Measurements from ENCODE around the gene ITGB8.
A peak's percentile ranks its signal among the peaks of the same experiment; 100 is the strongest.
"Not testable (repeated sequence)": the region's sequence is repeated elsewhere in the genome, so short reads cannot be mapped to it uniquely, and the experiment has no call there.

The ITGB8 gene

DNA sequence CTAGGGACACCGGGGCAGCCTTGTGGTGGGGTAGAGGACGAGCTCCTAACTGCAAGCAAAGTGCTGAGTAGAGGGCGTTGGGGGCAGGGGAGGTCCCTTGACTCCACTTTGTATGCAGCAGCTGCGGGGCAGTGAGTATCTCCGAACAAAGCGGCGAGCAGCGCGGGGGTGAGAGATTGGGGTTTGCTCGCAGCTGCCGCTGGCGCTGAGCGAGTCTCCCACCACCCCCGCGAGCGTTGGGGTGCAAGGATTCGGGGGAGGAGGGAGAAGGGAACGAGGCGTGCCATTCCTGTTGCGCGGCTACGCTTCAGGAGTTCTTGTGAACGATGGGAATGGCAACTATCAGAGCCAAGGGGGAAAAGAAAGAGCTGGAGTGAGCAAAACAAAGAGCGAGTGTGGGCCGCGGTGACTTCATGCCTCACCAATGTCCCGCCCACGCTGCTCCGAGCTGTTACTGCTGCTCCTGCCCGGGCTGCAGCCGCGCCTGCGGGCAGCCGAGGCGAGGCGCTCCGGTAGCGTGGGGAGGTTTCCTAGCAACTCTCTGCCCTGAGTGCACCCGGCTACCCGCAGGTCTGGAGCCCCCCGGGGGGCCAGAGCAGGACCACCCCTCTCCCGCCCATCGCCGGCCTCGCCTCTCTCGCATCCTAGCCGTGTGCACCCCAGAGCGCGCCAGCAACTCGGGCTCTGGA lies at the start of gene ITGB8:
ITGB8 (plus strand) TSS at position 662 of the 689 bp plus-strand sequence. CDS start 907 bp downstream, outside the sequence.
- DNase-seq (ENCODE audit: low read depth in 2 of 2), result peak; percentile 46 to 78

GRCh38 chr7:20282959-20283358 lies 47.7 kb upstream of the ITGB8 start:
- DNase-seq (ENCODE audit: low read depth in 2 of 2), result no peak

DNA sequence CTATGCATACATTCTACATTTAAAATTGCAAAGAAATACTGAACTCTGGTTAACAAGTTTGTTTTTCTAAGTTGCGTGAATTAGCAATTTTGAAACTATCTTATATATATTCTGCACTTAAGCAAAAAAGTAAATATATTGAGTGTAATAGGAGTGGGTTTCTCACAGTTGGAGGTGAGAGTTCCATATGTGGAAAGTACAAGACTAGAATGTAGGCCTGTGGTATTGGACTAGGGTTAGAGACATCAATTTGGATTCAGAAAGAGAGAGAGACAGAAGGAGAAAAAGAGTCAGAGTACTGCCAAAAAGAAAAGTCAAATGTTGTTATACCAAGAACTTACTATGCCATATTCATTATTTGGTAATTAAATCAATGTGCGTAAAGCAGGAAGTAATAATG lies 47.3 kb upstream of the ITGB8 start:
- no peak for DNase-seq (ENCODE audit: low read depth in 2 of 2)

- DNase-seq (ENCODE audit: low read depth in 2 of 2), result no peak
Measured at GRCh38 chr7:20284003-20284770, 46.5 kb upstream of the ITGB8 start.

DNA sequence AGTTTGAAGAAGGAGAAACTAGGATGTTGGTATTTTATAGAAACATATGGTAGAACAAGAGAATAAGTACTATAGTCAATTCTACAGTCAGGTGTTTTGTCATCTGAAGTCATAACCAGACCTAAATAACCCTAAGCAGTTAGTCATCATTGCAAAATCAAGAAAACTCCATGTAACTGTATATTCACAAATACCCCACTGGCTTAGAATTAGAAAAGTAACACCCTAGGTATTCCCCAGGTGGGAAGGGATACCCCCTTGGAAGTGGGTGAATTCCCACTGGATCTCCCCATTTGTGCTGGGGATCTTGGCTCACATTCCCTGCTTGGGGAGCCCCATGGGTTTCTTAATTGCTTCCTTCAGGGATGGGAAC lies 45.9 kb upstream of the ITGB8 start:
- DNase-seq (ENCODE audit: low read depth in 2 of 2), result no peak

GRCh38 chr7:20287317-20287716 lies 43.4 kb upstream of the ITGB8 start:
- DNase-seq (ENCODE audit: low read depth in 2 of 2), result no peak

DNA sequence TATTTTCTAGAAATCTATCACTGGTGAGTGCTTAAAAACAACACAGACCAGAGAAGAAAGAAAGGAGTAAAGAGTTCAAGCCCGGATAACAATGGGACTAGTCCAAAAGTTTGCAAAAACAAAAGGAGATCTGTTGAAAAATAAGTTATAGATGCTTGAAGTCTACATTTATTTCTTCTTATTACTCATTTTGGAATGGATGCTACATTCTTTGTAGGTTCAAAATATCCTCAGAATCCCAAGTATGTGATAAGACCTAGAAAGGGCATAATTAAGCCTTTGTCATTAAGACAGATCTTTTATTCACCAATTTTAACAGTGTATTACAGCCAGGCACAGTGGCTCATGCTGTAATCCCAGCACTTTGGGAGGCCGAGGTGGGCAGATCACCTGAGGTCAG lies 42.7 kb upstream of the ITGB8 start:
- no peak for DNase-seq (ENCODE audit: low read depth in 2 of 2)

DNA sequence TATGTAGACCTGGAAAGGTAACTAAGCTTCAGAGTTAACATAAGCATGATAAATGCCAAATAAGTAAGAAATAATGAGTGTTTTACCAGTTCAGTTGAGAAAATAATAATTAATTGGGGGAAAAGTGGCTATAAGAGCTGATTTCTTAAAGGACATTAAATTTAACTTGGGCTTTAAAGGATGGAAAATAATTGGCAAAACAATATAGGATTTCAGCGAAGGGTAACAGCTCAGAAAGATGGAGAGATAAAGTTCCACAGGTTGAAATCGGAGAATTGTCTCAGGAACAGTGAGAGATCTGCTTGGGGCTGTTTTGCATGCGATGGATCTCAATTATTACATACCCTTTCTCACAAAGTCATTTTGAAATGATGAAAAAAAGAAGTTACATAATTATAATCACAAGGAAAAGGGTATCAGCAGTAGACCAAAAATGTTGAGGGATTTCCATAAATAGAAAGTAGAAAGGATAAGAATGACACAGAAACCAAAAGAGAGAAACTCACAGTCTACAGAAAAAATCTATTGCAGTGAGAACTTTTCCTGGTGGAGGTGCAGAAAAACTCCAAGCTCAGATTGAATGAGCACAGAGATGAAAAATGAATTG lies 40.1 kb upstream of the ITGB8 start:
- DNase-seq (ENCODE audit: low read depth in 2 of 2), result no peak

DNA sequence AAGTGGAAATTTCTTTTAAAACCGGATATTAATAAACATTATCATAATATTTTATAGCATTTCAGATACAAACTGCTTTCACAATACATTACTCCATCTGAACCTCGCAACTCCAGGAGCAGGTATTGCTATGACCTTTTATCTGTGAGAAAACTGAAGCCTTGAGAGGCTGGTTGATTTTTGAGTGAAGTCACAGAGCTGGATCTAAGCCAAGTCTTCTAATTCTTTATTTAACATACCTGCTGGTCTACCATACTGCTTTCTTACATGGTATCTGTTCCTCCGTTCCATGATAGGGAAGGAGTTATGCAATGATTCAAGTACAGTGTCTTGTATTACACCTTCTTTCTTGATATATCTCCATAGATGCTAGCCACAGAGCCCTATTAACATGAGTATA lies 37.4 kb upstream of the ITGB8 start:
- DNase-seq (ENCODE audit: low read depth in 2 of 2), result no peak

- no peak for DNase-seq (ENCODE audit: low read depth in 2 of 2)
Measured at GRCh38 chr7:20296444-20296843, 34.3 kb upstream of the ITGB8 start.

GRCh38 chr7:20296901-20297300 lies 33.8 kb upstream of the ITGB8 start:
- DNase-seq (ENCODE audit: low read depth in 2 of 2), result no peak

- DNase-seq (ENCODE audit: low read depth in 2 of 2), result no peak
Measured at GRCh38 chr7:20298486-20298901, 32.2 kb upstream of the ITGB8 start.

DNA sequence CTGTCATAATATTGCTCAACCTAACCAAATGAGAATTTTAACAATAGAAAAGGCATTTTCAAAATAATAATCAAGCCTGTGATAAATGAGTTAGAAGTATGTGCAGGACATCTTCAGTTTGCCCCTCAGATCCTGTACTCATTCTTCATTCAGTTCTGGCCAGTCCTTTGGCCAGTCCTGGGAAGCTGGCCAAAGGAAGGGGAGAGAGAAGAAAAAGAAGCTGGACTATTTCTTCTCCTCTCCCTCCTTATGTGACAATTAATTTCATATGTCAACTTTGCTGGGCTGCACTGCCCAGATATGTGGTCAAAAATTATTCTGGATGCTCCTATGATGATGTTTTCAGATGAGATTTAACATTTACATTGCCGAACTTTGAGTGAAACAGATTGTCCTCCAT lies 31.6 kb upstream of the ITGB8 start:
- no peak for DNase-seq (ENCODE audit: low read depth in 2 of 2)

- no peak for DNase-seq (ENCODE audit: low read depth in 2 of 2)
Measured at GRCh38 chr7:20299647-20300312, 30.9 kb upstream of the ITGB8 start.

GRCh38 chr7:20301311-20301939 lies 29.3 kb upstream of the ITGB8 start:
- no peak for DNase-seq (ENCODE audit: low read depth in 2 of 2)

- DNase-seq (ENCODE audit: low read depth in 2 of 2), result not testable (repeated sequence)
Measured at GRCh38 chr7:20302300-20302699, 28.4 kb upstream of the ITGB8 start.

DNA sequence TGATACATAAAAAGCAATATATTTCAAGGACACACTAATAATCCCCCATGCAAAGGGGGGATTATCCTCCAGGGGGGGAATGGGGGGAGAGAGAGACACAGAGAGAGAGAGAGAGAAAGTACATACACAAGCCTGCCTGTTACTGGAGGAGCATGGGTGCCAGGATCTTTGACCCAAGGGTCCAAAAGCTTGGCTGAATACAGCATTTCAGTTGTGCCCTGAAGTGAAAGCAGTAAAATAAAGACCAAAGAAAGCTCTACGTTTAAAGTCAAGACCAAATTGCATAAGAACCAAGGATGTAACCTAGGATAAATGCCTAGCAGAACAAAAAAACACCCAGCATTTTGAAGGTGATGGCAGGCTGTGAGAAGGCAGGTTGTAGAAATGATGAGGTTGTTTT lies 27.8 kb upstream of the ITGB8 start:
- no peak for DNase-seq (ENCODE audit: low read depth in 2 of 2)

DNA sequence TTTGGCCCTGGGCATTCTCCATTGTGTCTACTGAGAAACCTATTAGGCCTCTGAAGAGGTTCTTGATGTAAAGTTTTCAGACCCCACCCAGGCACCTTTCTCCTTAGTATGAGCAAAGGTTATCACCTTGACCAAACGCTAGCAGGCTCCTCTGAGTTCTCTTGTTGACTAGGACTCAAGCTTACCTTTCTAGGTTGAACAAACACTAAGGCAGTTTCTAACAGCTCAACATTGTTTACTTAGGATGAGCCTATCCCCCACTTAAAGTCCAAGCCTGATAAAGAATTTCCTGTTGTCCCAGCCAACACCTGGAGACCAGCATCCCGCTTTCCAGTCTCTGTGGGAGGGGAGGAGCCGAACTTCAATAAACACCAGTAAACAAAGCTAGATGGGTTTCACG lies 26.3 kb upstream of the ITGB8 start:
- DNase-seq (ENCODE audit: low read depth in 2 of 2), result no peak

GRCh38 chr7:20305726-20306125 lies 25.0 kb upstream of the ITGB8 start:
- DNase-seq (ENCODE audit: low read depth in 2 of 2), result no peak

DNA sequence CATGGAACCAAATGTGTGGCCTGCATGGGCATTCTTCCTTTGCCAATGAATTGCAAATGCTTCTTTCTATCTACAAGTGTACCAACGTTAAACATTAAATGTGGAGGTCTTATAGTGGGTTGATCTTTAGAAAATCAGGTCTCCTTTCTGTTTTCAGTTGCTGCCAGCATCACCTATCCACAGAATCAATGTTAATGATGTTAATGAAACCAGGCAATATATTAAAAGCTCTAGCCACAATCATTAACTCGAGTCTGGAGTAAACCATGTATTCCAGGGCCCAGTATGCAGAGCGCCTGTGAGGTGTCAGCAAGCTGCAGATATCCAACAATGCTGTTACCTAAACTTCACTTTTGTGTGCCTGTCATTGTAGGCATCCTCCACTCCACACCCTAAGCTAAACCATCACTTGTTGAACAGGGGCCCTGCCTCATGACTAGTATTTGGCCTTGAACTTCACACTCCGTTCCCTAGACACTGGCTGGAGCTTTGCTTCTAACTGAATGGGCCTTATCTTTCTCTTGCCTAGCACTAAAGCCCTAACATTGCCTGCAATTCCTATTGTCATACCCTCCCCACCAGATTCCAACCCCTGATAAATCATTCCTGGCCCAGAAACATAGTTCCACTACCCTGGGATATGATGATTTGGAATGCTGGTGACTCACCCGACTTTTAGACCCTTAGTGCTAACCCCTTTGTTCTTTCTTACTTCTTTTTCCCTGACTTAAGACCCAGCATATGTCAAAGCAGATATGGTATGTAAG lies 24.3 kb upstream of the ITGB8 start:
- no peak for DNase-seq (ENCODE audit: low read depth in 2 of 2)

- no peak for DNase-seq (ENCODE audit: low read depth in 2 of 2)
Measured at GRCh38 chr7:20307119-20307518, 23.6 kb upstream of the ITGB8 start.

Data from activated CD4-positive, alpha-beta T cell treated with anti-CD3 and anti-CD28 coated beads for 24 hours (primary cell).